GM12892 (cell line): ENCODE measurements around the gene ERCC1.
"Not testable (repeated sequence)": the region's sequence is repeated elsewhere in the genome, so short reads cannot be mapped to it uniquely, and the experiment has no call there.

Experiments used
- DNase-seq: peaks from one replicate; pipeline ENCODE4 v3.0.0; 2011; ENCODE audit not compliant: insufficient read length
- FAIRE-seq: peaks from 2 replicates; lab custom pipeline; 2011; peaks lifted over from hg19 to GRCh38; lab: Jason Lieb, UNC
- POLR2A ChIP-seq: IDR thresholded peaks from 2 replicates; pipeline ENCODE4 v1.6.1; 2011; ENCODE audit warnings: low read depth, low read length, control low read depth
- POLR2AphosphoS5 ChIP-seq: IDR thresholded peaks from 2 replicates; pipeline ENCODE4 v1.6.1; 2011; ENCODE audit warnings: low read depth, low read length, control low read depth
- TAF1 ChIP-seq: IDR thresholded peaks from 2 replicates; pipeline ENCODE4 v1.6.1; 2011; ENCODE audit warnings: low read depth, mild to moderate bottlenecking, control low read depth, low read length, borderline replicate concordance

ERCC1 gene

DNA sequence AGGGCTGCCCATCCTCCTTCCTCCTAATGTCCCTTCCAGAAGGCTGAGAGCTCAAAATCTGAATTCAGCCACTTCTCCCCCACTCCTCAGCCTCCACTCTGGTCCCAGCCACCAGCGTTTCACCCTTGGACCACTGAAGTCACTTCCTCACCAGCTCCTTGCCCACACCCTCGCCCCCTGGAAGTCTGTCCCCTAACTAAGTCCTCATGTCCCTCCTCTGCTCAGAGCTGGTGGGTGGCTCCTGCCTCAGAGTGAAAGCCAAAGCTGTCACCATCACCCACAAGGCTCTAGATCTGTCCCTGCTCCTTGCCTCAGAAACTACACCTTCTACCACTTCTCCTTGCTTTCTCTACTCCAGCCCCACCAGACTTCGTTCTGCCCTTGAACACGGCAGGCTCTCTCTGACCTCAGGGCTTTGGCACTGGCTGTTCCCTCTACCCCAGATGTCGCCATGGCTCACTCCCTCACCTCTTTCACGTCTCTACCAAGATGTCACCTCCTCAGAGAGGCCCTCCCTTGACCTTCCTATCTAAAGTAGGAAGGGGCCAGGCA is 1.7 kb downstream of the ERCC1 start:
- TF ChIP-seq POLR2AphosphoS5 (no peak), TAF1 (no peak), POLR2A (no peak)
- FAIRE-seq (no peak), DNase-seq (no peak)

DNA sequence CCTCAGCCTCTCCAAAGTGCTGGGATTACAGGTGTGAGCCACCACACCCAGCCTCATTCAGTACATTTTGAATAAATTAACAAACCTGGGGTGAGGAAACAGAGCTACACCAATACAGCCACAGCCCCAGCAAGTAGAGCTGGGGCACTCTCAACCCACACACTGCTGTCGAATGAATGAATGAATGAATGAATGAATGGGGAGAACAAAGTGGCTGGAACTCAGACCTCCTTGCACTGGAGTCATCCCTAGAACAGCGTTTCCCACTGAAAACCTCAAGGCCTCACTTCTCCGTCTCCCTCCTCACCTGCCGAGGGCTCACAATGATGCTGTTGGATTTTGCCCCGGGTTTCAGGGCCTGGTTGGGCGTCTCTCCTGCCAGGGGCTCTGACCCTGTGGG is 2.8 kb downstream of the ERCC1 start:
- TF ChIP-seq TAF1 (no peak), POLR2A (no peak), POLR2AphosphoS5 (no peak)
- FAIRE-seq (no peak), DNase-seq (no peak)

- FAIRE-seq (no peak), DNase-seq (no peak)
- TF ChIP-seq POLR2A, result no peak
- TF ChIP-seq TAF1, result no peak
- no peak for TF ChIP-seq POLR2AphosphoS5
Observed at GRCh38 chr19:45420356-45420755, 3.4 kb downstream of the ERCC1 start.

GRCh38 chr19:45419895-45420294 is 3.8 kb downstream of the ERCC1 start:
- TF ChIP-seq TAF1 (no peak), POLR2AphosphoS5 (no peak), POLR2A (no peak)
- no peak for FAIRE-seq
- DNase-seq, result no peak

- FAIRE-seq (peak; percentile 96), DNase-seq (peak; percentile 86)
- TF ChIP-seq POLR2AphosphoS5 (peak; percentile 77), TAF1 (no peak), POLR2A (peak; percentile 55; the same call in 1 of the 2 replicates)
Observed at GRCh38 chr19:45419396-45419795, 4.3 kb downstream of the ERCC1 start.

- no peak for DNase-seq
- no peak for TF ChIP-seq POLR2A
- no peak for TF ChIP-seq TAF1
- TF ChIP-seq POLR2AphosphoS5, result no peak
- peak; percentile 75 for FAIRE-seq
Observed at GRCh38 chr19:45418802-45419201, 4.9 kb downstream of the ERCC1 start.

- no peak for DNase-seq
- TF ChIP-seq POLR2A, result no peak
- TF ChIP-seq POLR2AphosphoS5, result no peak
- no peak for TF ChIP-seq TAF1
- FAIRE-seq, result no peak
Observed at GRCh38 chr19:45417151-45417550, 6.6 kb downstream of the ERCC1 start.

DNA sequence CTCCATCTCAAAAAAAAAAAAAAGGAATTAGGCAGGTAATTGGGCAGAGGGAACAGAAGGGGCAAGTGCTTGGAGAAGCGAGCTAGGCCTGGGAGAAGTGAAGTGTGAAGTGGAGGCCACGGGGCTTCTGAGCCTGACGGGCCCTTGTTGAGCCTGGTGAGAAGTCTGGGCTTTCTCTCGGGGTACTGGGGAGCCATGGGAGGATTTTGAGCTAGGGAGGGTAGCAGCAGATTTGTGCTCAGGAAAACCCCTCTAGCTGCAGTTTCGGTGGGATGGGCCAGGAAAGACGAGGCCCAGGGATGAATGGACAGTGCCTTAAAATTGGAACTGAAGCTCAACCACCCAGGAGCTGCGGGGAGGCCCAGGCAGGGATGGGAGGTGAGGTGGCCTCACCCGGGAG is 9.2 kb downstream of the ERCC1 start:
- no peak for FAIRE-seq
- TF ChIP-seq POLR2AphosphoS5, result no peak
- TF ChIP-seq POLR2A, result no peak
- no peak for TF ChIP-seq TAF1
- no peak for DNase-seq

- DNase-seq (no peak), FAIRE-seq (no peak)
- TF ChIP-seq POLR2AphosphoS5 (no peak), POLR2A (no peak), TAF1 (no peak)
Observed at GRCh38 chr19:45413497-45413896, 10.2 kb downstream of the ERCC1 start.

- DNase-seq, FAIRE-seq: not testable (repeated sequence)
Observed at GRCh38 chr19:45410330-45410729, 13.4 kb downstream of the ERCC1 start.

DNA sequence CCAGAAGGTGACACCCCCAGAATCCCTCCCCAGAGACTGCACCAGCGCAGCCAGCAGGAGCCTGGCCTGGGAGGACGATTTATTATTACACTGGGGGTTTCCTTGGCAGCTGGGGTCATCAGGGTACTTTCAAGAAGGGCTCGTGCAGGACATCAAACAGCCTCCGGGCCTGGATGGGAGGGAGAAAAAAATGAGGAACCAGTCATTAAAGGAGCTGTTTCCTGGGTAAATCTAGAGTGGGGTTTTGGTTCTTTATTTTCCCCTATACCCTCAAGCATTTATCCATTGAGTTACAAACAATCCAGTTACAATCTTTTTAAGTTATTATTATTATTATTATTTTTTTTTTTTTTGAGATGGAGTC is 14.2 kb downstream of the ERCC1 start:
- FAIRE-seq (no peak), DNase-seq (no peak)
- no peak for TF ChIP-seq POLR2AphosphoS5
- no peak for TF ChIP-seq POLR2A
- no peak for TF ChIP-seq TAF1

DNA sequence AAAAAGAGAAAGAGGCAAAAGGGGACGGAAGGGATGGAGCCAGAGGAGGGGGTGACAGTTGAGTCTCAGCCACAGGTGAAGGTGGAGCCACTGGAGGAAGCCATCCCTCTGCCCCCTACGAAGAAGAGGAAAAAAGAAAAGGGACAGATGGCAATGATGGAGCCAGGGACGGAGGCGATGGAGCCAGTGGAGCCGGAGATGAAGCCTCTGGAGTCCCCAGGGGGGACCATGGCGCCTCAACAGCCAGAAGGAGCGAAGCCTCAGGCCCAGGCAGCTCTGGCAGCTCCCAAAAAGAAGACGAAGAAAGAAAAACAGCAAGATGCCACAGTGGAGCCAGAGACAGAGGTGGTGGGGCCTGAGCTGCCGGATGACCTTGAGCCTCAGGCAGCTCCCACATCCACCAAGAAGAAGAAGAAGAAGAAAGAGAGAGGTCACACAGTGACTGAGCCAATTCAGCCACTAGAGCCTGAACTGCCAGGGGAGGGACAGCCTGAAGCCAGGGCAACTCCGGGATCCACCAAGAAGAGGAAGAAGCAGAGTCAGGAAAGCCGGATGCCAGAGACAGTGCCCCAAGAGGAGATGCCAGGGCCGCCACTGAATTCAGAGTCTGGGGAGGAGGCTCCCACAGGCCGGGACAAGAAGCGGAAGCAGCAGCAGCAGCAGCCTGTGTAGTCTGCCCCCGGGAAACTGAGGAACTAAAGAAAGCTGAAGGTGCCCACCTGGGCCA is 14.7 kb downstream of the ERCC1 start:
- DNase-seq, result no peak
- no peak for FAIRE-seq
- no peak for TF ChIP-seq POLR2AphosphoS5
- no peak for TF ChIP-seq POLR2A
- no peak for TF ChIP-seq TAF1

DNA sequence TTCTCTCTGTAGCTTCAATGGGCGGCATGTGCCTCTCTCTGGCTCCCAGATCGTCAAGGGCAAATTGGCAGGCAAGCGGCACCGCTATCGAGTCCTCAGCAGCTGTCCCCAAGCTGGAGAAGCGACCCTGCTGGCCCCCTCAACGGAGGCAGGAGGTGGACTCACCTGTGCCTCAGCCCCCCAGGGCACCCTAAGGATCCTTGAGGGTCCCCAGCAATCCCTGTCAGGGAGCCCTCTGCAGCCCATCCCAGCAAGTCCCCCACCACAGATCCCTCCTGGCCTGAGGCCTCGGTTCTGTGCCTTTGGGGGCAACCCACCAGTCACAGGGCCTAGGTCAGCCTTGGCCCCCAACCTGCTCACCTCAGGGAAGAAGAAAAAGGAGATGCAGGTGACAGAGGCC is 15.6 kb downstream of the ERCC1 start:
- no peak for DNase-seq
- no peak for FAIRE-seq
- TF ChIP-seq POLR2AphosphoS5 (no peak), POLR2A (no peak), TAF1 (no peak)

GRCh38 chr19:45407585-45407984 is 16.1 kb downstream of the ERCC1 start:
- DNase-seq, result not testable (repeated sequence)

More at GRCh38 chr19:45407585-45407984, 16.1 kb downstream of the ERCC1 start:
- FAIRE-seq, result not testable (repeated sequence)
